ENCODE results near the gene ENO2. TPM values are rescaled to one million over a fixed set of nuclear protein-coding genes. Genes with fewer than 3 reads are reported as not detected.
A peak's percentile ranks its signal among the peaks of the same experiment; 100 is the strongest.

Gene ENO2
- total and polyA plus RNA-seq, 2 donors from 2014 or later: 10.3 to 35.7 TPM

- TF ChIP-seq CTCF (IDR thresholded peaks at IDR 0.05; ENCODE audit: borderline replicate concordance, extremely low read depth, insufficient read depth): no peak
- H3K36me3 ChIP-seq (ENCODE audit: control insufficient read depth in 2 of 3, insufficient read depth in 3 of 3, low read length in 3 of 3): peaks cover 0 to 5% (median 0%) of the 10 kb centered on the region in 3 donors
- peak overlapping the region in 1 of 2 donors; percentile 57 for H3K27ac ChIP-seq (ENCODE audit: low read depth in 2 of 2, low read length in 2 of 2)
- FAIRE-seq: no peak
- H3K4me1 ChIP-seq (ENCODE audit: control insufficient read depth in 2 of 3, insufficient read depth in 2 of 3, low read depth in 1 of 3, low read length in 3 of 3): peaks cover 0 to 6% (median 0%) of the 10 kb centered on the region in 3 donors
- no peak overlapping the region for H3K9ac ChIP-seq (ENCODE audit: low read length in 3 of 3)
- peak in 2 of 5 donors; percentile 86 to 88 for DNase-seq
- H3K27me3 ChIP-seq (ENCODE audit: control insufficient read depth, insufficient read depth, low read length): no peaks in the 10 kb centered on the region
- intact Hi-C loops (cut with DNase I): no loop called here
- H3K9me3 ChIP-seq (ENCODE audit: control insufficient read depth in 2 of 3, insufficient read depth in 1 of 3, low read length in 3 of 3): no peaks in the 10 kb centered on the region
- H3K4me3 ChIP-seq (ENCODE audit: low read length in 3 of 3): no peak overlapping the region
These were observed 39.3 kb downstream of the ENO2 start for GRCh38 chr12:6953442-6954315.

- Histone ChIP-seq H3K36me3 (ENCODE audit: control insufficient read depth in 2 of 3, insufficient read depth in 3 of 3, low read length in 3 of 3) (peaks cover 0 to 5% (median 0%) of the 10 kb centered on the region in 3 donors), H3K4me3 (ENCODE audit: low read length in 3 of 3) (no peak overlapping the region), H3K9me3 (ENCODE audit: control insufficient read depth in 2 of 3, insufficient read depth in 1 of 3, low read length in 3 of 3) (no peaks in the 10 kb centered on the region), H3K9ac (ENCODE audit: low read length in 3 of 3) (no peak overlapping the region), H3K27me3 (ENCODE audit: control insufficient read depth, insufficient read depth, low read length) (no peaks in the 10 kb centered on the region), H3K27ac (ENCODE audit: low read depth in 2 of 2, low read length in 2 of 2) (no peak overlapping the region), H3K4me1 (ENCODE audit: control insufficient read depth in 2 of 3, insufficient read depth in 2 of 3, low read depth in 1 of 3, low read length in 3 of 3) (peaks cover 0 to 7% (median 0%) of the 10 kb centered on the region in 3 donors)
- FAIRE-seq (no peak), DNase-seq (no peak)
- intact Hi-C loops (cut with DNase I): no loop called here
- no peak for TF ChIP-seq CTCF (IDR thresholded peaks at IDR 0.05; ENCODE audit: borderline replicate concordance, extremely low read depth, insufficient read depth)
These were observed 40.1 kb downstream of the ENO2 start for GRCh38 chr12:6954316-6955107.

GRCh38 chr12:6955108-6956020 lies 41.0 kb downstream of the ENO2 start:
- Histone ChIP-seq H3K27me3 (ENCODE audit: control insufficient read depth, insufficient read depth, low read length) (no peaks in the 10 kb centered on the region), H3K4me3 (ENCODE audit: low read length in 3 of 3) (no peak overlapping the region), H3K36me3 (ENCODE audit: control insufficient read depth in 2 of 3, insufficient read depth in 3 of 3, low read length in 3 of 3) (peaks cover 0 to 5% (median 0%) of the 10 kb centered on the region in 3 donors), H3K4me1 (ENCODE audit: control insufficient read depth in 2 of 3, insufficient read depth in 2 of 3, low read depth in 1 of 3, low read length in 3 of 3) (peaks cover 0 to 11% (median 0%) of the 10 kb centered on the region in 3 donors), H3K27ac (ENCODE audit: low read depth in 2 of 2, low read length in 2 of 2) (no peak overlapping the region), H3K9ac (ENCODE audit: low read length in 3 of 3) (no peak overlapping the region), H3K9me3 (ENCODE audit: control insufficient read depth in 2 of 3, insufficient read depth in 1 of 3, low read length in 3 of 3) (no peaks in the 10 kb centered on the region)
- TF ChIP-seq CTCF (IDR thresholded peaks at IDR 0.05; ENCODE audit: borderline replicate concordance, extremely low read depth, insufficient read depth): no peak
- DNase-seq (peak in 1 of 5 donors; percentile 36), FAIRE-seq (no peak)
- intact Hi-C loops (cut with DNase I): no loop called here
